ENCODE measurements around the gene AMMECR1. TPM values are rescaled to one million over a fixed set of nuclear protein-coding genes. Genes with fewer than 3 reads are reported as not detected.

Gene AMMECR1
- total RNA-seq, result 4.7 TPM in 2 replicates

GRCh38 chrX:110317820-110318663 lies at the start of gene AMMECR1:
AMMECR1 (minus strand) TSS chrX:110318085; CDS start chrX:110318071, 14 bp downstream.

GRCh38 chrX:110358548-110358947 lies 40.7 kb upstream of the AMMECR1 start, which contains the start of gene RTL9:
RTL9 (plus strand) TSS chrX:110358848; CDS start chrX:110450618, 91,770 bp downstream.

Other genes with a start within 250 kb of the AMMECR1 start
- not detected in 2 replicates for gene RTL9, start 40.8 kb upstream of the AMMECR1 start, total RNA-seq

All from mammary microvascular endothelial cell (primary cell).